OCI-LY1 (cell line): Measurements from ENCODE around the gene PLEKHF1.
A peak's percentile ranks its signal among the peaks of the same experiment; 100 is the strongest.
"Not testable (repeated sequence)": the region's sequence is repeated elsewhere in the genome, so short reads cannot be mapped to it uniquely, and the experiment has no call there.

ENCODE experiments used
- H2AFZ ChIP-seq: fragments of 200-600 bp; sonication (generic), shearing (Covaris generic); 2 replicates; pipeline ENCODE4 v1.6.0; 2014; ENCODE audit warnings: antibody characterized with exemption, mild to moderate bottlenecking, low read length
- H3F3A ChIP-seq: fragments of 200-600 bp; sonication (generic), shearing (Covaris generic); 2 replicates; pipeline ENCODE4 v1.6.0; 2014; ENCODE audit warnings: mild to moderate bottlenecking, antibody characterized with exemption, low read length, moderate library complexity; ENCODE audit not compliant: insufficient read depth
- H3K27ac ChIP-seq: fragments of 200-600 bp; sonication (generic); 2 replicates; pipeline ENCODE4 v1.5.1; 2014; ENCODE audit warnings: low read length, mixed run types, mild to moderate bottlenecking, low read depth; ENCODE audit not compliant: poor library complexity, severe bottlenecking
- H3K27me3 ChIP-seq: fragments of 200-600 bp; sonication (generic); 2 replicates; pipeline ENCODE4 v1.6.0; 2014; ENCODE audit warnings: antibody characterized with exemption, mild to moderate bottlenecking, low read length, moderate library complexity; ENCODE audit not compliant: insufficient read depth
- H3K36me3 ChIP-seq: fragments of 200-600 bp; sonication (generic); 2 replicates; pipeline ENCODE4 v1.6.1; 2014; ENCODE audit warnings: mild to moderate bottlenecking, antibody characterized with exemption, low read length, moderate library complexity, mixed read lengths; ENCODE audit not compliant: insufficient read depth
- H3K4me1 ChIP-seq: fragments of 200-600 bp; sonication (generic); 2 replicates; pipeline ENCODE4 v1.5.1; 2014; ENCODE audit warnings: mild to moderate bottlenecking, low read length, moderate library complexity; ENCODE audit not compliant: insufficient read depth, severe bottlenecking
- H3K4me2 ChIP-seq: fragments of 200-600 bp; sonication (generic), shearing (Covaris generic); 2 replicates; pipeline ENCODE4 v1.6.1; 2014; ENCODE audit warnings: low read length
- H3K4me3 ChIP-seq: fragments of 200-600 bp; sonication (generic); 2 replicates; pipeline ENCODE4 v1.5.1; 2014; ENCODE audit warnings: low read length, low read depth, mild to moderate bottlenecking, mixed read lengths; ENCODE audit not compliant: poor library complexity, severe bottlenecking
- H3K79me2 ChIP-seq: fragments of 200-600 bp; shearing (Covaris generic); 2 replicates; pipeline ENCODE4 v1.6.1; 2016; ENCODE audit warnings: mixed run types, low read length, mixed read lengths; ENCODE audit not compliant: insufficient read depth
- H3K9ac ChIP-seq: fragments of 200-600 bp; sonication (generic), shearing (Covaris generic); 2 replicates; pipeline ENCODE4 v1.6.1; 2014; ENCODE audit warnings: mild to moderate bottlenecking, low read length, mixed read lengths
- H3K9me2 ChIP-seq: fragments of 200-600 bp; sonication (generic), shearing (Covaris generic); 2 replicates; pipeline ENCODE4 v1.6.1; 2014; ENCODE audit warnings: low read depth, mild to moderate bottlenecking, low read length, mixed read lengths
- H3K9me3 ChIP-seq: fragments of 200-600 bp; shearing (Covaris generic); 2 replicates; pipeline ENCODE4 v1.6.1; 2014; ENCODE audit warnings: low read length, mixed read lengths
- H4K20me1 ChIP-seq: fragments of 200-600 bp; sonication (generic), shearing (Covaris generic); 2 replicates; pipeline ENCODE4 v1.6.0; 2016; ENCODE audit warnings: mild to moderate bottlenecking, low read length; ENCODE audit not compliant: insufficient read depth
- EZH2 ChIP-seq: fragments of 200-600 bp; sonication (generic), shearing (Covaris generic); IDR thresholded peaks from 2 replicates; pipeline ENCODE4 v1.8.0; 2017; ENCODE audit warnings: borderline replicate concordance, mixed run types, mild to moderate bottlenecking, antibody characterized with exemption, low read length, moderate library complexity, mixed read lengths
- TF ChIP-seq, protein P1 (sequence below): fragments of 200-600 bp; sonication (generic), shearing (Covaris generic); IDR thresholded peaks from 2 replicates; pipeline ENCODE4 v1.5.1; 2017; ENCODE audit warnings: mild to moderate bottlenecking, antibody characterized with exemption, low read length, moderate library complexity, mixed read lengths

The PLEKHF1 gene

DNA sequence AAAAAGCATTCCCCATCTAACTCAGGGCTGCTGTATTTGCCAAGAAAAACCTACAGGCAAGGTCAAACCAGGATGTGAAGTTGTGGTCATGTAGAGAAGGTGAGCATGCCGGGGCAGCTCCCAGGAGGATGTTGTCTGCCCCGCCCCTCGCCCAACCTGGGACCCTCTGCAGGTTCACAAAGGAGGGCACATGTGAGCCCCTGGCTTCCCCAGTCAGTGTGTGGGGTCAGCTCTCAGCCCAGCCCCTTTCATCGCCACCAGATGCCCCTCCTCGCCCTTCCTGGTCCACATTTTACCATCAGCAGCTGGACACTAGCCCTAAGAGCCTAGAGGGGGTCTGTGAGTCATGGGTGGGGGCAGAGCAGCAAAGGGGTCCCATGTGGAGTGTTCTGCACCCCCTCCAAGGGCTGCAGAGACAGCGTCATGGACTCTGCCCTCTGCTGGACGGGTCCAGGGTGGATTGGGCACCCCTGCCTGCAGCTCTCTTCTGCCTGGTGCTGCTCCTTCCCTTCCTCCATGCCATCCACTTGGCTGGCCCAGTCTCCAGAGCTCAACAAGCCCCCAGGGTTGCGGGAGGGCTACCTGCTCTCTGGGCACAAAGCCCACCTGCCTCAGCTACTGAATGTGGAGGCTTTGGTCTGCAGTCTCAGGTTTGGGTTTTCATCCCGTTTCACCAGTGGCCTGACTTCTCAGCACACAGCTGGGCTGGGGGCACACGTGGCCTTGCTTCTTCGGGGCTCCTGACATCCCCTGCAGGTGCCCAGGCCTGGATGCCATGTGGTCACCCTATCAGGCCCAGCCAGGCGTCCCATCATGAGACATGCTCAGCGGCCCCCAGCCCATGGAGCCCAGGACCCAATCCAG is 3.7 kb downstream of the PLEKHF1 start:
- Histone ChIP-seq H3K36me3 (no peaks in the 10 kb centered on the region), H2AFZ (no peak overlapping the region), H3K79me2 (no peaks in the 10 kb centered on the region), H3K4me2 (no peak overlapping the region), H4K20me1 (no peaks in the 10 kb centered on the region), H3K9ac (no peak overlapping the region), H3K9me3 (no peaks in the 10 kb centered on the region), H3K27ac (no peak overlapping the region), H3K4me3 (no peak overlapping the region), H3K4me1 (peaks cover 62% of the 10 kb centered on the region), H3K27me3 (no peaks in the 10 kb centered on the region), H3K9me2 (no peaks in the 10 kb centered on the region), H3F3A (no peaks in the 10 kb centered on the region)
- TF ChIP-seq, protein P1, sequence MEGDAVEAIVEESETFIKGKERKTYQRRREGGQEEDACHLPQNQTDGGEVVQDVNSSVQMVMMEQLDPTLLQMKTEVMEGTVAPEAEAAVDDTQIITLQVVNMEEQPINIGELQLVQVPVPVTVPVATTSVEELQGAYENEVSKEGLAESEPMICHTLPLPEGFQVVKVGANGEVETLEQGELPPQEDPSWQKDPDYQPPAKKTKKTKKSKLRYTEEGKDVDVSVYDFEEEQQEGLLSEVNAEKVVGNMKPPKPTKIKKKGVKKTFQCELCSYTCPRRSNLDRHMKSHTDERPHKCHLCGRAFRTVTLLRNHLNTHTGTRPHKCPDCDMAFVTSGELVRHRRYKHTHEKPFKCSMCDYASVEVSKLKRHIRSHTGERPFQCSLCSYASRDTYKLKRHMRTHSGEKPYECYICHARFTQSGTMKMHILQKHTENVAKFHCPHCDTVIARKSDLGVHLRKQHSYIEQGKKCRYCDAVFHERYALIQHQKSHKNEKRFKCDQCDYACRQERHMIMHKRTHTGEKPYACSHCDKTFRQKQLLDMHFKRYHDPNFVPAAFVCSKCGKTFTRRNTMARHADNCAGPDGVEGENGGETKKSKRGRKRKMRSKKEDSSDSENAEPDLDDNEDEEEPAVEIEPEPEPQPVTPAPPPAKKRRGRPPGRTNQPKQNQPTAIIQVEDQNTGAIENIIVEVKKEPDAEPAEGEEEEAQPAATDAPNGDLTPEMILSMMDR = no peak
- TF ChIP-seq EZH2 = no peak

DNA sequence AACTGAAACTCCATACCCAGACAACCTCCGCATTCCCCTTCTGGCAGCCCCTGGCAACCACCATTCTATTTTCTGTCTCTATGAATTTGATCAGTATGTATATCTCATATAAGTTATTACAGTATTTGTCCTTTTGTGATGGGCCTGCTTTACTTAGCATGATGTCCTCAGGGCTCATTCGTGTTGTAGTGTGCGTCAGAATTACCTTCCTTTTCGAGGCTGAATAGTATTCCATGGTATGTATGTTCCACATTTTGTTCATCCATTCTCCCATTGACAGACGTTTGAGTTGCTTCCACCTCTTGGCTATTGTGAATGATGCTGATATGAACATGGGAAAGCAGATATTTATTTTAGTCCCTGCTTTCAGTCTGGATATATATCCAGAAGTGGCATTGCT is 5.0 kb downstream of the PLEKHF1 start:
- Histone ChIP-seq H3K27ac (no peak overlapping the region), H3K27me3 (no peaks in the 10 kb centered on the region), H3K4me2 (no peak overlapping the region), H3K9ac (no peak overlapping the region), H3F3A (no peaks in the 10 kb centered on the region), H4K20me1 (no peaks in the 10 kb centered on the region), H3K79me2 (no peaks in the 10 kb centered on the region), H2AFZ (no peak overlapping the region), H3K9me3 (no peaks in the 10 kb centered on the region), H3K9me2 (no peaks in the 10 kb centered on the region), H3K4me3 (no peak overlapping the region), H3K36me3 (no peaks in the 10 kb centered on the region), H3K4me1 (peaks cover 57% of the 10 kb centered on the region)
- TF ChIP-seq, protein P1 = no peak
- no peak for TF ChIP-seq EZH2

DNA sequence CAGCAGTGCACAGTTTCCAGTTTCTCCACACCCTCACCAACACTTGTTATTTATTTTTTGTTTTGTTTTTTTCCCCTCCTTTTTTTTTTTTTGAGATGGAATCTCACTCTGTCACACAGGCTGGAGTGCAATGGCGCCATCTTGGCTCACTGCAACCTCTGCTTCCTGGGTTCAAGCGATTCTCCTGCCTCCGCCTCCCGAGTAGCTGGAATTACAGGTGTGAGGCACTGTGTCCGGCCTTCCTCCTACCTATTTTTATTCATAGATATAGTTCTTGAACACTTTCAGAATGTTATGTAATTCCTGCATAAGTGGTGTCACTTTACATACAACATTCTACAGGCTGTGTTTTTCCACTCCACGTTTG is 5.7 kb downstream of the PLEKHF1 start:
- H2AFZ ChIP-seq, H3K27me3 ChIP-seq, H3K36me3 ChIP-seq, H4K20me1 ChIP-seq, H3K79me2 ChIP-seq, H3K4me3 ChIP-seq, H3K9me3 ChIP-seq, H3K9ac ChIP-seq, H3K4me2 ChIP-seq, H3K9me2 ChIP-seq, H3F3A ChIP-seq: not testable (repeated sequence)
- peak overlapping the region; percentile 75 for H3K27ac ChIP-seq
- H3K4me1 ChIP-seq = peaks cover 50% of the 10 kb centered on the region
